K562 (cell line): ENCODE measurements around the gene FBXO15.

ENCODE experiments used
- ATF3 ChIP-seq, 2 experiments: fragments of 450-650 bp in 1 of 2; sonication (generic) in 1 of 2; formaldehyde crosslinking in 1 of 2; IDR thresholded peaks in 1 of 2; conservative IDR thresholded peaks in 1 of 2; 2 replicates each; pipeline versions ENCODE4 v1.6.1 to v1.8.1; 2016 to 2023; ENCODE audit warnings: mild to moderate bottlenecking in 2 of 2, moderate library complexity in 2 of 2, inconsistent platforms in 1 of 2, missing genetic modification reagents in 1 of 2
- CEBPB ChIP-seq: fragments of 450-650 bp; IDR thresholded peaks from 2 replicates; pipeline ENCODE4 v1.6.1; 2016; ENCODE audit warnings: missing genetic modification characterization, missing compliant biosample characterization
- CTCF ChIP-seq, 3 experiments: IDR thresholded peaks in 2 of 3; conservative IDR thresholded peaks in 1 of 3; 2 replicates each; pipeline ENCODE4 v1.5.1; 2011 to 2012; ENCODE audit warnings: low read length in 3 of 3, mild to moderate bottlenecking in 3 of 3, control low read depth in 2 of 3, improper control_type of control experiment in 1 of 3, inconsistent platforms in 1 of 3, low read depth in 1 of 3, mixed read lengths in 1 of 3, moderate library complexity in 1 of 3; ENCODE audit not compliant: insufficient read depth in 2 of 3
- E2F5 ChIP-seq: sonication (generic); formaldehyde crosslinking; IDR thresholded peaks from 2 replicates; pipeline ENCODE4 v1.8.0; 2022; ENCODE audit warnings: mild to moderate bottlenecking, missing genetic modification reagents
- ETV6 ChIP-seq, 3 experiments: fragments of 150-350 bp in 1 of 3; sonication (generic) in 1 of 3; formaldehyde crosslinking in 1 of 3; IDR thresholded peaks; 2 replicates each; pipeline versions ENCODE4 v1.6.1 to v1.8.0; 2014 to 2022; ENCODE audit warnings: borderline replicate concordance in 2 of 3, low read depth in 2 of 3, antibody characterized with exemption in 1 of 3, low read length in 1 of 3, mild to moderate bottlenecking in 1 of 3, missing genetic modification reagents in 1 of 3
- HES1 ChIP-seq: fragments of 450-650 bp; IDR thresholded peaks from 2 replicates; pipeline ENCODE4 v1.6.1; 2016; ENCODE audit warnings: low read depth, mild to moderate bottlenecking, moderate library complexity
- HOXB6 ChIP-seq: fragments of 250-450 bp; sonication (Bioruptor Pico); IDR thresholded peaks from 2 replicates; pipeline ENCODE4 v1.5.1; 2022; ENCODE audit warnings: mild to moderate bottlenecking, borderline replicate concordance
- KDM4B ChIP-seq, 2 experiments: fragments of 450-650 bp in 1 of 2; sonication (generic) in 1 of 2; IDR thresholded peaks; 2 replicates each; pipeline ENCODE4 v1.6.1; 2016 to 2017; ENCODE audit warnings: borderline replicate concordance in 2 of 2, antibody characterized with exemption in 1 of 2, low read depth in 1 of 2, mild to moderate bottlenecking in 1 of 2
- MCM3 ChIP-seq: fragments of 450-650 bp; IDR thresholded peaks from 2 replicates; pipeline ENCODE4 v1.6.1; 2016
- MED1 ChIP-seq: sonication (generic); formaldehyde crosslinking; IDR thresholded peaks from 2 replicates; pipeline ENCODE4 v1.8.1; 2023; ENCODE audit warnings: missing genetic modification reagents, borderline replicate concordance
- MYBL2 ChIP-seq, 2 experiments: fragments of 450-650 bp in 1 of 2; sonication (generic) in 1 of 2; formaldehyde crosslinking in 1 of 2; IDR thresholded peaks; 2 replicates each; pipeline versions ENCODE4 v1.6.1 to v1.8.1; 2017 to 2022; ENCODE audit warnings: borderline replicate concordance in 1 of 2, inconsistent platforms in 1 of 2, low read depth in 1 of 2, mild to moderate bottlenecking in 1 of 2, missing genetic modification reagents in 1 of 2, moderate library complexity in 1 of 2
- MYC ChIP-seq, 2 experiments: fragments of 250-450 bp in 1 of 2; sonication (Bioruptor Pico) in 1 of 2; IDR thresholded peaks; 2 replicates each; pipeline versions ENCODE4 v1.5.1 to v1.6.1; 2012 to 2021; ENCODE audit warnings: low read depth in 2 of 2, borderline replicate concordance in 1 of 2, improper control_type of control experiment in 1 of 2, low read length in 1 of 2, mild to moderate bottlenecking in 1 of 2, moderate library complexity in 1 of 2
- USF2 ChIP-seq: sonication (generic); formaldehyde crosslinking; IDR thresholded peaks from 2 replicates; pipeline ENCODE4 v1.5.0; 2020; ENCODE audit warnings: missing genetic modification reagents
- ZFX ChIP-seq: sonication (generic); formaldehyde crosslinking; IDR thresholded peaks from 2 replicates; pipeline ENCODE4 v1.8.0; 2022; ENCODE audit warnings: mild to moderate bottlenecking, missing genetic modification reagents, moderate library complexity

- TF ChIP-seq ETV6 (IDR thresholded peaks at IDR 0.05; ENCODE audit: borderline replicate concordance in 1 of 2, low read depth in 2 of 2, low read length in 1 of 2) (no peak), ETV6 (CRISPR knock-in tag; IDR thresholded peaks at IDR 0.05; ENCODE audit: borderline replicate concordance) (no peak), MYC (IDR thresholded peaks at IDR 0.05; ENCODE audit: low read depth, low read length) (no peak), MYC (CRISPR knock-in tag; IDR thresholded peaks at IDR 0.05; ENCODE audit: borderline replicate concordance, low read depth) (no peak), ZFX (CRISPR knock-in tag) (no peak), CTCF (IDR thresholded peaks at IDR 0.05 in 2 of 3, conservative IDR thresholded peaks at IDR 0.05 in 1 of 3; ENCODE audit: insufficient read depth in 2 of 3, low read depth in 1 of 3, low read length in 3 of 3) (no peak), MED1 (no peak), KDM4B (IDR thresholded peaks at IDR 0.05; ENCODE audit: borderline replicate concordance in 2 of 2, low read depth in 1 of 2) (no peak), MCM3 (no peak), HES1 (no peak), MYBL2 (IDR thresholded peaks at IDR 0.05; ENCODE audit: low read depth) (no peak), MYBL2 (CRISPR knock-in tag; IDR thresholded peaks at IDR 0.05; ENCODE audit: borderline replicate concordance) (no peak), ATF3 (IDR thresholded peaks at IDR 0.05) (no peak), ATF3 (CRISPR knock-in tag; conservative IDR thresholded peaks at IDR 0.05) (no peak), USF2 (CRISPR knock-in tag) (no peak), E2F5 (no peak), CEBPB (tag) (no peak), HOXB6 (CRISPR knock-in tag) (no peak)
Measured at GRCh38 chr18:74110976-74111375, 36.7 kb downstream of the FBXO15 start.
